Cerebellar cortex (tissue), 1 donor: ENCODE data around the gene POLD4.

ENCODE experiments used
- DNase-seq: peaks from one replicate; pipeline ENCODE4 v3.0.0-alpha.2; 2015; ENCODE audit warnings: low spot score

The POLD4 gene

GRCh38 chr11:67301313-67301921 lies 51.9 kb downstream of the POLD4 start:
- no peak for DNase-seq
